Gastrocnemius medialis (tissue), 4 donors: ENCODE results near the gene ATP5F1B.

ENCODE experiments used
- CTCF ChIP-seq, 5 experiments: fragments of 450-650 bp in 3 of 5; fragments of 200-600 bp in 2 of 5; sonication (generic) in 2 of 5; IDR thresholded peaks in 4 of 5; conservative IDR thresholded peaks in 1 of 5; 1 replicate in 4 of 5; 2 replicates in 1 of 5; pipeline ENCODE4 v1.5.1; 2016 to 2019; ENCODE audit warnings: antibody characterized with exemption in 5 of 5, mild to moderate bottlenecking in 3 of 5, moderate library complexity in 3 of 5
- POLR2A ChIP-seq, 2 donors: fragments of 450-650 bp; IDR thresholded peaks; one replicate each; pipeline ENCODE4 v1.6.1; 2017; ENCODE audit warnings: antibody characterized with exemption in 2 of 2, mild to moderate bottlenecking in 2 of 2, moderate library complexity in 2 of 2

GRCh38 chr12:56591126-56591525, 54.7 kb downstream of the ATP5F1B start:
- no peak for TF ChIP-seq POLR2A (IDR thresholded peaks at IDR 0.05)
- no peak for TF ChIP-seq CTCF (IDR thresholded peaks at IDR 0.05 in 4 of 5, conservative IDR thresholded peaks at IDR 0.05 in 1 of 5)
